SK-N-SH treated with all-trans-retinoic acid at 6 μM for 48 hours (cell line): ENCODE results near the gene TEDC2.

Experiments used
- ATAC-seq: fragments of 200-7000 bp; cut with Tn5 transposase; 3 replicates; pipeline ENCODE4 v1.9.1; 2020; ENCODE audit warnings: mild to moderate bottlenecking, moderate library complexity
- BACH2 ChIP-seq: fragments of 250-450 bp; sonication (Bioruptor Pico); IDR thresholded peaks from 2 replicates; pipeline ENCODE4 v1.9.0; 2021; ENCODE audit warnings: mild to moderate bottlenecking, borderline replicate concordance
- GLIS3 ChIP-seq: fragments of 250-450 bp; sonication (Bioruptor Pico); IDR thresholded peaks from 2 replicates; pipeline ENCODE4 v1.5.0; 2020; ENCODE audit warnings: mild to moderate bottlenecking, moderate library complexity
- OSR1 ChIP-seq: fragments of 250-450 bp; sonication (Bioruptor Pico); IDR thresholded peaks from 2 replicates; pipeline ENCODE4 v1.8.0; 2022; ENCODE audit warnings: moderate library complexity, mild to moderate bottlenecking, inconsistent platforms
- PPARA ChIP-seq: fragments of 250-450 bp; sonication (Bioruptor Pico); IDR thresholded peaks from 2 replicates; pipeline ENCODE4 v1.5.0; 2020; ENCODE audit warnings: mild to moderate bottlenecking, borderline replicate concordance
- RARB ChIP-seq: fragments of 250-450 bp; sonication (Bioruptor Pico); IDR thresholded peaks from 2 replicates; pipeline ENCODE4 v1.8.0; 2021; ENCODE audit warnings: mild to moderate bottlenecking, moderate library complexity
- SNAI2 ChIP-seq: fragments of 250-450 bp; sonication (Bioruptor Pico); IDR thresholded peaks from 2 replicates; pipeline ENCODE4 v1.5.0; 2020; ENCODE audit warnings: mild to moderate bottlenecking, moderate library complexity
- TCF4 ChIP-seq: fragments of 250-450 bp; sonication (Bioruptor Pico); IDR thresholded peaks from 2 replicates; pipeline ENCODE4 v1.8.0; 2021; ENCODE audit warnings: mild to moderate bottlenecking, moderate library complexity, borderline replicate concordance
- ZC3H10 ChIP-seq: fragments of 250-450 bp; sonication (Bioruptor Pico); IDR thresholded peaks from 2 replicates; pipeline ENCODE4 v1.5.1; 2021; ENCODE audit warnings: mild to moderate bottlenecking, moderate library complexity
- ZFP3 ChIP-seq: fragments of 250-450 bp; sonication (Bioruptor Pico); IDR thresholded peaks from 2 replicates; pipeline ENCODE4 v1.5.0; 2020; ENCODE audit warnings: mild to moderate bottlenecking, moderate library complexity
- ZNF565 ChIP-seq: fragments of 450-650 bp; formaldehyde crosslinking; conservative IDR thresholded peaks from 2 replicates; pipeline ENCODE4 v1.5.0; 2020; ENCODE audit warnings: low read depth, mild to moderate bottlenecking, moderate library complexity
- ZNF70 ChIP-seq: fragments of 450-650 bp; formaldehyde crosslinking; IDR thresholded peaks from 2 replicates; pipeline ENCODE4 v1.5.0; 2020; ENCODE audit warnings: mild to moderate bottlenecking, moderate library complexity
- ZNF8 ChIP-seq: fragments of 450-650 bp; formaldehyde crosslinking; IDR thresholded peaks from 2 replicates; pipeline ENCODE4 v1.5.0; 2020; ENCODE audit warnings: mild to moderate bottlenecking, moderate library complexity
- TF ChIP-seq, protein P1 (sequence below): fragments of 250-450 bp; sonication (Bioruptor Pico); IDR thresholded peaks from 2 replicates; pipeline ENCODE4 v1.8.0; 2021; ENCODE audit warnings: low read depth, mild to moderate bottlenecking, moderate library complexity, borderline replicate concordance
- TF ChIP-seq, protein P2 (sequence below): fragments of 250-450 bp; sonication (Bioruptor Pico); IDR thresholded peaks from 2 replicates; pipeline ENCODE4 v1.5.0; 2020; ENCODE audit warnings: mild to moderate bottlenecking, moderate library complexity
- TF ChIP-seq, protein P3 (sequence below): fragments of 250-450 bp; sonication (Bioruptor Pico); IDR thresholded peaks from 2 replicates; pipeline ENCODE4 v1.8.0; 2020; ENCODE audit warnings: mild to moderate bottlenecking, moderate library complexity, borderline replicate concordance
- TF ChIP-seq, protein P4 (sequence below): fragments of 250-450 bp; sonication (Bioruptor Pico); IDR thresholded peaks from 2 replicates; pipeline ENCODE4 v1.5.1; 2021; ENCODE audit warnings: mild to moderate bottlenecking, moderate library complexity

The TEDC2 gene

DNA sequence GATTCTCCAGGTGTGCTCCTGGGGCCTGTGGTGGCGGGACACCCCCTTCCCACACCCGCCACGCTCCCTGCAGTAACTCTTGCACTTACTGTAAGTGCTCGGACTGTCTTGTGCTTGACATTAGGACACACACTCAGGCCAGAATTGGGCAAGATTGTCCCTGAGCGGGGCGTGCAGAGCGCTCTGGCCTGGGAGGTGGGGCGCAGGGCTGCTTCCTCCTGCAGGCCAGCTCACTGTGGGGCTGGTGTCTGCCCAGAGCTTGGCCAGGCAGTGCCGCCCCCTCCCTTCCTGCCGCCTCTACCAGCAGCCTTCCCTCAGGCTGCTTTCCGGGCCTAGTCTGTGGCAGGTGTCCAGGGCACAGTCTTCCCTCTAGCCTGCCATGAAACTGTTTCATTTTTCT is 47.8 kb downstream of the TEDC2 start:
- TF ChIP-seq, protein P1, sequence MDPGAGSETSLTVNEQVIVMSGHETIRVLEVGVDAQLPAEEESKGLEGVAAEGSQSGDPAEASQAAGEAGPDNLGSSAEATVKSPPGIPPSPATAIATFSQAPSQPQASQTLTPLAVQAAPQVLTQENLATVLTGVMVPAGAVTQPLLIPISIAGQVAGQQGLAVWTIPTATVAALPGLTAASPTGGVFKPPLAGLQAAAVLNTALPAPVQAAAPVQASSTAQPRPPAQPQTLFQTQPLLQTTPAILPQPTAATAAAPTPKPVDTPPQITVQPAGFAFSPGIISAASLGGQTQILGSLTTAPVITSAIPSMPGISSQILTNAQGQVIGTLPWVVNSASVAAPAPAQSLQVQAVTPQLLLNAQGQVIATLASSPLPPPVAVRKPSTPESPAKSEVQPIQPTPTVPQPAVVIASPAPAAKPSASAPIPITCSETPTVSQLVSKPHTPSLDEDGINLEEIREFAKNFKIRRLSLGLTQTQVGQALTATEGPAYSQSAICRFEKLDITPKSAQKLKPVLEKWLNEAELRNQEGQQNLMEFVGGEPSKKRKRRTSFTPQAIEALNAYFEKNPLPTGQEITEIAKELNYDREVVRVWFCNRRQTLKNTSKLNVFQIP (CRISPR knock-in tag), result no peak
- TF ChIP-seq ZC3H10 (CRISPR knock-in tag) (no peak), TCF4 (CRISPR knock-in tag) (no peak), GLIS3 (CRISPR knock-in tag) (no peak), ZNF565 (no peak), OSR1 (CRISPR knock-in tag) (no peak), ZNF70 (no peak), RARB (no peak), ZFP3 (no peak), SNAI2 (CRISPR knock-in tag) (no peak), PPARA (CRISPR knock-in tag) (no peak)
- TF ChIP-seq, protein P2, sequence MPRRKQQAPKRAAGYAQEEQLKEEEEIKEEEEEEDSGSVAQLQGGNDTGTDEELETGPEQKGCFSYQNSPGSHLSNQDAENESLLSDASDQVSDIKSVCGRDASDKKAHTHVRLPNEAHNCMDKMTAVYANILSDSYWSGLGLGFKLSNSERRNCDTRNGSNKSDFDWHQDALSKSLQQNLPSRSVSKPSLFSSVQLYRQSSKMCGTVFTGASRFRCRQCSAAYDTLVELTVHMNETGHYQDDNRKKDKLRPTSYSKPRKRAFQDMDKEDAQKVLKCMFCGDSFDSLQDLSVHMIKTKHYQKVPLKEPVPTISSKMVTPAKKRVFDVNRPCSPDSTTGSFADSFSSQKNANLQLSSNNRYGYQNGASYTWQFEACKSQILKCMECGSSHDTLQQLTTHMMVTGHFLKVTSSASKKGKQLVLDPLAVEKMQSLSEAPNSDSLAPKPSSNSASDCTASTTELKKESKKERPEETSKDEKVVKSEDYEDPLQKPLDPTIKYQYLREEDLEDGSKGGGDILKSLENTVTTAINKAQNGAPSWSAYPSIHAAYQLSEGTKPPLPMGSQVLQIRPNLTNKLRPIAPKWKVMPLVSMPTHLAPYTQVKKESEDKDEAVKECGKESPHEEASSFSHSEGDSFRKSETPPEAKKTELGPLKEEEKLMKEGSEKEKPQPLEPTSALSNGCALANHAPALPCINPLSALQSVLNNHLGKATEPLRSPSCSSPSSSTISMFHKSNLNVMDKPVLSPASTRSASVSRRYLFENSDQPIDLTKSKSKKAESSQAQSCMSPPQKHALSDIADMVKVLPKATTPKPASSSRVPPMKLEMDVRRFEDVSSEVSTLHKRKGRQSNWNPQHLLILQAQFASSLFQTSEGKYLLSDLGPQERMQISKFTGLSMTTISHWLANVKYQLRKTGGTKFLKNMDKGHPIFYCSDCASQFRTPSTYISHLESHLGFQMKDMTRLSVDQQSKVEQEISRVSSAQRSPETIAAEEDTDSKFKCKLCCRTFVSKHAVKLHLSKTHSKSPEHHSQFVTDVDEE (CRISPR knock-in tag), result no peak
- TF ChIP-seq, protein P3, sequence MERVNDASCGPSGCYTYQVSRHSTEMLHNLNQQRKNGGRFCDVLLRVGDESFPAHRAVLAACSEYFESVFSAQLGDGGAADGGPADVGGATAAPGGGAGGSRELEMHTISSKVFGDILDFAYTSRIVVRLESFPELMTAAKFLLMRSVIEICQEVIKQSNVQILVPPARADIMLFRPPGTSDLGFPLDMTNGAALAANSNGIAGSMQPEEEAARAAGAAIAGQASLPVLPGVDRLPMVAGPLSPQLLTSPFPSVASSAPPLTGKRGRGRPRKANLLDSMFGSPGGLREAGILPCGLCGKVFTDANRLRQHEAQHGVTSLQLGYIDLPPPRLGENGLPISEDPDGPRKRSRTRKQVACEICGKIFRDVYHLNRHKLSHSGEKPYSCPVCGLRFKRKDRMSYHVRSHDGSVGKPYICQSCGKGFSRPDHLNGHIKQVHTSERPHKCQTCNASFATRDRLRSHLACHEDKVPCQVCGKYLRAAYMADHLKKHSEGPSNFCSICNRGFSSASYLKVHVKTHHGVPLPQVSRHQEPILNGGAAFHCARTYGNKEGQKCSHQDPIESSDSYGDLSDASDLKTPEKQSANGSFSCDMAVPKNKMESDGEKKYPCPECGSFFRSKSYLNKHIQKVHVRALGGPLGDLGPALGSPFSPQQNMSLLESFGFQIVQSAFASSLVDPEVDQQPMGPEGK (CRISPR knock-in tag), result no peak
- TF ChIP-seq, protein P4, sequence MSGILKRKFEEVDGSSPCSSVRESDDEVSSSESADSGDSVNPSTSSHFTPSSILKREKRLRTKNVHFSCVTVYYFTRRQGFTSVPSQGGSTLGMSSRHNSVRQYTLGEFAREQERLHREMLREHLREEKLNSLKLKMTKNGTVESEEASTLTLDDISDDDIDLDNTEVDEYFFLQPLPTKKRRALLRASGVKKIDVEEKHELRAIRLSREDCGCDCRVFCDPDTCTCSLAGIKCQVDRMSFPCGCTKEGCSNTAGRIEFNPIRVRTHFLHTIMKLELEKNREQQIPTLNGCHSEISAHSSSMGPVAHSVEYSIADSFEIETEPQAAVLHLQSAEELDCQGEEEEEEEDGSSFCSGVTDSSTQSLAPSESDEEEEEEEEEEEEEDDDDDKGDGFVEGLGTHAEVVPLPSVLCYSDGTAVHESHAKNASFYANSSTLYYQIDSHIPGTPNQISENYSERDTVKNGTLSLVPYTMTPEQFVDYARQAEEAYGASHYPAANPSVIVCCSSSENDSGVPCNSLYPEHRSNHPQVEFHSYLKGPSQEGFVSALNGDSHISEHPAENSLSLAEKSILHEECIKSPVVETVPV (CRISPR knock-in tag), result no peak
- no peak for ATAC-seq

DNA sequence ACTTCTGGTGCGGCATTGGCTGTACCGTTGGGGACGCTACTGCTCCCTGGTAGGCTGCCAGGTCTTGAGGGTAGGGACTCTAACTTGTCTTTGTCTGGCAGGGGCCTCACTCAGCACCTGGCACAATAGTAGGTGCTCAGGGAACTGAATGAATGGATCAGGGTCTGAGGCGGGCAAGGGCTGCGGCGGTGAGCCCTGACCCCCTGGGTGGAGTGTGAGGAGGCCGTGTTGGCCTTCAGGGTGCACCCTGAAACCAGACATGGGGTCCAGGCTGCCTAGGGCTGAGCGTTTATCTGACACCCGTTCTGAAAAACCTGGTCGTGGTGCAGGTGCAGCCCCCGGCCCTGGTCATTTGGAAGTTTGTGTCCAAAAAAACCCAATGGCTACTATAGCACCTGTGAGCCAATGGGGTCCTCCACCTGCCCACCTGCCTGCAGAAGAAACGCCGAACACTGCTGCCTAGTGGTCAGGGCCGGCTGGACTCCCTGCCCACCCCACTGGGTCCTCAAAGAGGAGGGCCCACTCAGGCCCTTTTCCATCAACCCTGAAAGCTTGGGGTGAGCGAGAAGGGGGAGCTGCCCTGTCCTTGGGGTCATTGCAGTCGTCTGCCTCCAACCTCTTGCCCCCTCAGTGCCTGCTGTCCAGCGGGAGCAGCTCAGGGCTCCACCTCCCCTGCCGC is 49.0 kb downstream of the TEDC2 start:
- no peak for ATAC-seq

DNA sequence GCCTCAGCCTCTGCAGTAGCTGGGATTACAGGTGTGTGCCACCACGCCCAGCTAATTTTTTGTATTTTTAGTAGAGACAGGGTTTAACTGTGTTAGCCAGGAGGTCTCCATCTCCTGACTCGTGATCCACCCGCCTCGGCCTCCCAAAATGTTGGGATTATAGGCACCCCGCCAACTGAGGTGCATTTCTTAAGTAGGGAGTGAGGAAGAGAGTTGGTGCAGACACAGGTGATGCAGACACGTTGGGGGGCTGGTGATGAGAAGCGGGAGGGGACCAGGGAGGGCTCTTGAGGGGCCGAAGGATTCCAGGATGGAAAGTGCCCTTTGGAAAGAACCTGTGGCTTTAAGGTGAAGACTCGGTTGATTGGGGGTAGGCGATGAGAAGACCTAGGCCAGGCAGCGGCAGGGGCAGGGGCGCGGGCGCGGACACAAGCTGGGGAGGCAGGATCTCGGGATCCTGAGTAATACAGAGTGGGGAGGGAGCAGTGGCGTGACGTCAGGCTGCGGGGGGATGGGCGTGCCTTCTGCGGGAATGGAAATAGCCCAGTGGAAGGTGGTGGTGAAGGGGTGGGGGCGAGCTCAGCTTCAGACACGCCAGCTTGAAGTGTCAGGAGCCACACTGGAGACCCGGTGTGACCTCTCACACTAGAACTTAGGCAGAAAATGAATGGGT is 51.4 kb downstream of the TEDC2 start:
- no peak for TF ChIP-seq ZNF565
- no peak for ATAC-seq

More for the DNA sequence above, 49.0 kb downstream of the TEDC2 start:
- TF ChIP-seq ZNF8 (CRISPR knock-in tag) (no peak), BACH2 (no peak)
- TF ChIP-seq, all 23 proteins: peak for 0

DNA sequence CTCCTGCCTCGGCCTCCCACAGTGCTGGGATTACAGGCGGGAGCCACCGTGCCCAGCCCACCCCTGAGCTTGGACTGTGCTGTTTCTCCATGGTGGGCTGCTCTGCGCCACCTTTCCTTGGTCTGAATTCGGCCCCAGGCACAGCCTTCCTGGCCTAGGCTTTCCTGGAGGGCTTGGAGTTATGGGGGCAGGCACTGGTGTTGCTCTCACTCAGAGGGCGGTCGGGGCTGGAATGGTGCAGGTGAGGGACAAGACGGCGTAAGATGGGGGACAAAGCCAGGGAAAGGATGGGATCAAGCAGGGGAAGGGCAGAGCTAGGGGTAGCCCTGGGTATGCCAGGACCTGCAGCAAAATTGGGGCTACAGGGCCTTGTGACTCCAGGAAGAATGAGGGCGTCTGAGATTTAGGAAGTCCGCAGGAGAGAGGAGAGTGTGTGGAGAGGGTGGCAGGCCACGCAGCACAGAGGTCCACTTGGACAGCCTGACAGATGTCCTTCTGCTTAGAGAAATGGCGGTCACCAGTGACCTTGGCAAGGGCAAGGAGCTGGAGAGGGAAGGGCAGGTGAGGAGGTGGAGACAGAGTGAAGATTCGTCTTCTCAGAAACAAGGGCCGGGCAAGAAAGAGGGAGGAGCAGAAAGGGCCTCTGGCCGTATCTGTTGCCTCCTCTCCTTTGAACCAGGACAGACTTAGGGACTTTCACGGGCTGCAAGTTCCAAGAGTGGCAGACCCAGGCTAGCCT is 52.3 kb downstream of the TEDC2 start:
- ATAC-seq, result no peak
- TF ChIP-seq ZFP3, result no peak
- TF ChIP-seq, protein P2 (CRISPR knock-in tag), result no peak
- TF ChIP-seq, protein P3 (CRISPR knock-in tag), result no peak
